H1 (cell line): Measurements from ENCODE around the gene C16orf89. TPM values are rescaled to one million over a fixed set of nuclear protein-coding genes. Genes with fewer than 3 reads are reported as not detected.
A peak's percentile ranks its signal among the peaks of the same experiment; 100 is the strongest.

ENCODE experiments used
- CTCF ChIA-PET: fragments of 300-600 bp; sonication (Branson Sonifier 250); formaldehyde crosslinking; loops from one replicate; lab custom pipeline; 2021; ENCODE audit not compliant: partially characterized antibody; lab: Charles Lee
- POLR2A ChIA-PET: fragments of 300-600 bp; sonication (Branson Sonifier 250); formaldehyde crosslinking; loops from one replicate; lab custom pipeline; 2021; ENCODE audit warnings: inconsistent platforms; ENCODE audit not compliant: partially characterized antibody; lab: Charles Lee
- DNase-seq, 2 experiments: peaks; one replicate each; pipeline versions ENCODE4 v3.0.0 to v3.0.0-alpha.2; 2010 to 2022; ENCODE audit warnings: low spot score in 2 of 2, low read depth in 1 of 2, mixed read lengths in 1 of 2
- FAIRE-seq: peaks from 2 replicates; lab custom pipeline; 2011; peaks lifted over from hg19 to GRCh38; lab: Jason Lieb, UNC
- H2AFZ ChIP-seq: 2 replicates; pipeline ENCODE4 v1.8.1; 2012; ENCODE audit warnings: low read length, inconsistent platforms
- H2AK5ac ChIP-seq: 2 replicates; pipeline ENCODE4 v1.6.1; 2013; ENCODE audit warnings: low read depth, low read length
- H2BK120ac ChIP-seq: replicated peaks from 2 replicates; pipeline ENCODE3; 2013; ENCODE audit warnings: low read depth, low read length, inconsistent platforms
- H2BK12ac ChIP-seq: 2 replicates; pipeline ENCODE4 v1.6.1; 2013; ENCODE audit warnings: low read depth, low read length
- H2BK15ac ChIP-seq: 2 replicates; pipeline ENCODE4 v1.6.1; 2013; ENCODE audit warnings: low read length
- H2BK20ac ChIP-seq: 2 replicates; pipeline ENCODE4 v1.6.1; 2013; ENCODE audit warnings: low read length
- H2BK5ac ChIP-seq: 2 replicates; pipeline ENCODE4 v1.6.1; 2013; ENCODE audit warnings: low read depth, low read length
- H3K14ac ChIP-seq: 2 replicates; pipeline ENCODE4 v1.6.1; 2013; ENCODE audit warnings: inconsistent platforms; ENCODE audit not compliant: insufficient read length
- H3K18ac ChIP-seq: 2 replicates; pipeline ENCODE4 v1.6.1; 2013; ENCODE audit warnings: low read length; ENCODE audit errors: extremely low read depth
- H3K23ac ChIP-seq: 2 replicates; pipeline ENCODE4 v1.6.1; 2013; ENCODE audit warnings: inconsistent platforms; ENCODE audit not compliant: insufficient read length
- H3K23me2 ChIP-seq: 2 replicates; pipeline ENCODE4 v1.6.1; 2013; ENCODE audit warnings: low read depth, low read length
- H3K27ac ChIP-seq: 2 replicates; pipeline ENCODE4 v1.6.1; 2011; ENCODE audit warnings: low read depth, low read length, inconsistent platforms
- H3K27me3 ChIP-seq, 4 experiments: replicated peaks in 1 of 4; 1 replicate in 1 of 4; 2 replicates in 3 of 4; pipeline versions ENCODE4 v1.6.1 to v1.8.1; 2011 to 2013; ENCODE audit warnings: low read length in 3 of 4, mild to moderate bottlenecking in 3 of 4, inconsistent platforms in 2 of 4, mixed read lengths in 2 of 4, moderate library complexity in 1 of 4; ENCODE audit not compliant: control insufficient read depth in 3 of 4, insufficient read depth in 3 of 4; ENCODE audit errors: extremely low read depth in 1 of 4
- H3K36me3 ChIP-seq, 4 experiments: 2 replicates each; pipeline versions ENCODE4 v1.6.1 to v1.8.1; 2011 to 2013; ENCODE audit warnings: mild to moderate bottlenecking in 4 of 4, low read length in 3 of 4, moderate library complexity in 2 of 4, control low read depth in 1 of 4, inconsistent platforms in 1 of 4; ENCODE audit not compliant: insufficient read depth in 4 of 4, control insufficient read depth in 2 of 4
- H3K4ac ChIP-seq: replicated peaks from 2 replicates; pipeline ENCODE3; 2013; ENCODE audit warnings: low read length, low read depth, mixed read lengths, inconsistent platforms; ENCODE audit not compliant: insufficient read length
- H3K4me1 ChIP-seq, 4 experiments: replicated peaks in 1 of 4; 1 replicate in 1 of 4; 2 replicates in 3 of 4; pipeline versions ENCODE4 v1.6.1 to v1.8.1; 2011 to 2013; ENCODE audit warnings: low read length in 3 of 4, inconsistent platforms in 2 of 4, mixed read lengths in 1 of 4; ENCODE audit not compliant: insufficient read depth in 4 of 4, control insufficient read depth in 3 of 4
- H3K4me2 ChIP-seq, 2 experiments: 2 replicates each; pipeline versions ENCODE4 v1.6.1 to v1.8.1; 2011 to 2013; ENCODE audit warnings: low read depth in 2 of 2, low read length in 2 of 2, control low read depth in 1 of 2, inconsistent platforms in 1 of 2, mild to moderate bottlenecking in 1 of 2; ENCODE audit not compliant: insufficient read depth in 1 of 2
- H3K4me3 ChIP-seq, 4 experiments: fragments of 200-600, 300-600 bp in 1 of 4; sonication (generic), shearing (Covaris generic), sonication (Bioruptor Twin) in 1 of 4; 2 replicates each; pipeline versions ENCODE4 v1.5.1 to v1.8.1; 2011 to 2016; ENCODE audit warnings: low read length in 4 of 4, low read depth in 3 of 4, control low read depth in 2 of 4, inconsistent platforms in 2 of 4, mild to moderate bottlenecking in 2 of 4, mixed read lengths in 1 of 4, moderate library complexity in 1 of 4; ENCODE audit not compliant: insufficient read depth in 2 of 4; ENCODE audit errors: extremely low read depth in 1 of 4
- H3K56ac ChIP-seq: replicated peaks from 2 replicates; pipeline ENCODE3; 2013; ENCODE audit warnings: low read depth, mild to moderate bottlenecking, mixed read lengths, low read length, inconsistent platforms; ENCODE audit not compliant: insufficient read length
- H3K79me1 ChIP-seq: 2 replicates; pipeline ENCODE4 v1.6.1; 2013; ENCODE audit warnings: low read depth, low read length, control low read depth
- H3K79me2 ChIP-seq, 2 experiments: 2 replicates each; pipeline versions ENCODE4 v1.6.1 to v1.8.1; 2012 to 2013; ENCODE audit warnings: low read length in 2 of 2, mild to moderate bottlenecking in 2 of 2, inconsistent platforms in 1 of 2; ENCODE audit not compliant: insufficient read depth in 2 of 2, control insufficient read depth in 1 of 2
- H3K9ac ChIP-seq, 4 experiments: replicated peaks in 1 of 4; 1 replicate in 1 of 4; 2 replicates in 3 of 4; pipeline versions ENCODE4 v1.6.1 to v1.8.1; 2011 to 2013; ENCODE audit warnings: low read depth in 3 of 4, low read length in 3 of 4, control low read depth in 2 of 4, mild to moderate bottlenecking in 2 of 4, moderate library complexity in 2 of 4, inconsistent platforms in 1 of 4; ENCODE audit errors: extremely low read depth in 1 of 4
- H3K9me3 ChIP-seq, 2 experiments: 2 replicates each; pipeline versions ENCODE4 v1.6.1 to v1.8.1; 2012 to 2013; ENCODE audit warnings: mild to moderate bottlenecking in 2 of 2, moderate library complexity in 2 of 2, control low read depth in 1 of 2, inconsistent platforms in 1 of 2, low read depth in 1 of 2, low read length in 1 of 2, mixed read lengths in 1 of 2; ENCODE audit not compliant: insufficient read depth in 2 of 2
- H4K20me1 ChIP-seq, 2 experiments: replicated peaks in 1 of 2; 2 replicates each; pipeline versions ENCODE3 to v1.8.1; 2011 to 2013; ENCODE audit warnings: inconsistent platforms in 2 of 2, low read length in 2 of 2, mild to moderate bottlenecking in 1 of 2; ENCODE audit not compliant: insufficient read depth in 2 of 2, control insufficient read depth in 1 of 2
- H4K5ac ChIP-seq: 2 replicates; pipeline ENCODE4 v1.6.1; 2013; ENCODE audit warnings: low read length, low read depth, mixed read lengths, inconsistent platforms; ENCODE audit not compliant: insufficient read length
- H4K8ac ChIP-seq: 2 replicates; pipeline ENCODE4 v1.8.0; 2013; ENCODE audit warnings: mild to moderate bottlenecking, moderate library complexity, low read length, inconsistent platforms; ENCODE audit not compliant: insufficient read depth; ENCODE audit errors: extremely low read depth
- H4K91ac ChIP-seq: replicated peaks from 2 replicates; pipeline ENCODE3; 2013; ENCODE audit warnings: low read length, mixed read lengths, inconsistent platforms; ENCODE audit not compliant: insufficient read length
- ASH2L ChIP-seq: fragments of 200-600, 300-600 bp; sonication (generic); IDR thresholded peaks from one replicate; pipeline ENCODE4 v1.7.1; 2017; ENCODE audit warnings: low read length
- ATF3 ChIP-seq: IDR thresholded peaks from 2 replicates; pipeline ENCODE4 v1.6.1; 2011; ENCODE audit warnings: low read depth, mild to moderate bottlenecking, low read length; ENCODE audit not compliant: insufficient read depth
- CBX5 ChIP-seq: fragments of 300-800, 300-1000 bp; sonication (generic); IDR thresholded peaks from 2 replicates; pipeline ENCODE4 v1.7.1; 2016; ENCODE audit warnings: antibody characterized with exemption, low read length, low read depth
- CBX8 ChIP-seq: fragments of 300-800, 300-1000 bp; sonication (generic); IDR thresholded peaks from 2 replicates; pipeline ENCODE4 v1.7.1; 2016; ENCODE audit warnings: low read depth, low read length, borderline replicate concordance
- FOSL1 ChIP-seq: IDR thresholded peaks from 2 replicates; pipeline ENCODE4 v1.6.1; 2011; ENCODE audit warnings: mild to moderate bottlenecking, low read depth, low read length, moderate library complexity; ENCODE audit not compliant: insufficient read depth
- MAX ChIP-seq: IDR thresholded peaks from 2 replicates; pipeline ENCODE4 v1.6.1; 2012; ENCODE audit warnings: inconsistent platforms
- SIX5 ChIP-seq: IDR thresholded peaks from 2 replicates; pipeline ENCODE4 v1.6.1; 2011; ENCODE audit warnings: mild to moderate bottlenecking, low read depth, low read length
- TAF7 ChIP-seq: optimal IDR thresholded peaks from 2 replicates; pipeline ENCODE3; 2011; ENCODE audit warnings: low read depth, mild to moderate bottlenecking, inconsistent platforms, low read length, moderate library complexity, borderline replicate concordance
- YY1 ChIP-seq: IDR thresholded peaks from 2 replicates; pipeline ENCODE4 v1.6.1; 2011; ENCODE audit warnings: low read depth, mild to moderate bottlenecking, low read length
- WGBS, 2 experiments: shearing (Covaris generic) in 1 of 2; methylation state at CpG; one replicate each; pipeline versions ENCODE4 v1.1.6 to v1.1.7; 2013 to 2015; ENCODE audit warnings: low lambda C conversion rate in 2 of 2, mixed read lengths in 2 of 2, inconsistent platforms in 1 of 2, low coverage in 1 of 2, missing lambda C conversion rate in 1 of 2; ENCODE audit not compliant: insufficient replicate concordance in 2 of 2, insufficient coverage in 1 of 2, insufficient read length in 1 of 2; ENCODE audit errors: extremely low coverage in 1 of 2, missing lambda C conversion rate in 1 of 2; 5-methylcytosine and 5-hydroxymethylcytosine counted together
- polyA plus RNA-seq, 7 experiments: library from polyadenylated mRNA; depleted of rRNA in 3 of 7; stranded (reverse) in 5 of 7; unstranded in 2 of 7; fragments of >200 nt in 5 of 7; fragments of 200-250 nt in 2 of 7; gene quantifications; 1 replicate in 5 of 7; 2 replicates in 1 of 7; 4 replicates in 1 of 7; pipeline versions ENCODE4 v1.2.1 to v1.2.3, GENCODE V29; 2011 to 2013; ENCODE audit warnings: missing spikeins in 2 of 7, mixed read lengths in 2 of 7
- total RNA-seq: library from RNA; stranded (reverse); fragmentation: NEBNext Ultra II Directional; extraction: Animal tissue kit (Norgen Biotek cat#: 25700); gene quantifications from 2 replicates; pipeline ENCODE4 v1.2.1, GENCODE V29; 2021
- TF ChIP-seq, protein P1 (sequence below), 3 experiments: IDR thresholded peaks; 1 replicate in 2 of 3; 2 replicates in 1 of 3; pipeline versions ENCODE4 v1.5.1 to v1.6.1; 2011; ENCODE audit warnings: low read length in 3 of 3, mild to moderate bottlenecking in 3 of 3, inconsistent platforms in 2 of 3, low read depth in 1 of 3, moderate library complexity in 1 of 3; ENCODE audit not compliant: insufficient read depth in 1 of 3; ENCODE audit errors: control extremely low read depth in 1 of 3

The C16orf89 gene
- total and polyA plus RNA-seq, 2 of the 8 experiments (the other 6 are each of a cell fraction or from before 2014, with no cell fraction given) = 6.7 to 9.9 TPM

- no peak overlapping the region for H2AFZ ChIP-seq
- CTCF ChIA-PET = interaction anchor here (0.6 to 1.0 kb wide), 2 partner anchors 17 to 215 kb away, joined by 3 read pairs; no protein-coding TSS in a partner anchor
- no peak for FAIRE-seq
- TF ChIP-seq, protein P1, sequence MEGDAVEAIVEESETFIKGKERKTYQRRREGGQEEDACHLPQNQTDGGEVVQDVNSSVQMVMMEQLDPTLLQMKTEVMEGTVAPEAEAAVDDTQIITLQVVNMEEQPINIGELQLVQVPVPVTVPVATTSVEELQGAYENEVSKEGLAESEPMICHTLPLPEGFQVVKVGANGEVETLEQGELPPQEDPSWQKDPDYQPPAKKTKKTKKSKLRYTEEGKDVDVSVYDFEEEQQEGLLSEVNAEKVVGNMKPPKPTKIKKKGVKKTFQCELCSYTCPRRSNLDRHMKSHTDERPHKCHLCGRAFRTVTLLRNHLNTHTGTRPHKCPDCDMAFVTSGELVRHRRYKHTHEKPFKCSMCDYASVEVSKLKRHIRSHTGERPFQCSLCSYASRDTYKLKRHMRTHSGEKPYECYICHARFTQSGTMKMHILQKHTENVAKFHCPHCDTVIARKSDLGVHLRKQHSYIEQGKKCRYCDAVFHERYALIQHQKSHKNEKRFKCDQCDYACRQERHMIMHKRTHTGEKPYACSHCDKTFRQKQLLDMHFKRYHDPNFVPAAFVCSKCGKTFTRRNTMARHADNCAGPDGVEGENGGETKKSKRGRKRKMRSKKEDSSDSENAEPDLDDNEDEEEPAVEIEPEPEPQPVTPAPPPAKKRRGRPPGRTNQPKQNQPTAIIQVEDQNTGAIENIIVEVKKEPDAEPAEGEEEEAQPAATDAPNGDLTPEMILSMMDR (IDR thresholded peaks at IDR 0.05; ENCODE audit: control extremely low read depth in 1 of 3, insufficient read depth in 1 of 3, low read depth in 1 of 3, low read length in 3 of 3) = no peak
- TF ChIP-seq MAX (no peak), FOSL1 (no peak), CBX5 (no peak), YY1 (no peak), ATF3 (no peak), CBX8 (no peak), TAF7 (no peak), SIX5 (no peak), ASH2L (no peak)
Observed at GRCh38 chr16:5008311-5008731, 57.4 kb downstream of the C16orf89 start.

More at GRCh38 chr16:5008311-5008731, 57.4 kb downstream of the C16orf89 start:
- H4K8ac ChIP-seq = peak overlapping the region; percentile 71
- H3K79me2 ChIP-seq = no peaks in the 10 kb centered on the region
- H2BK5ac ChIP-seq = no peak overlapping the region
- no peak overlapping the region for H3K23ac ChIP-seq
- H3K36me3 ChIP-seq = no peaks in the 10 kb centered on the region
- H3K4me3 ChIP-seq = no peak overlapping the region
- no peak overlapping the region for H4K91ac ChIP-seq
- 97% methylated on average over 13 of the region's 18 CpGs; no CpG with 5 or more reads in 1 of the 2 experiments for WGBS, 2 experiments
- H3K14ac ChIP-seq = no peak overlapping the region
- H3K79me1 ChIP-seq = no peaks in the 10 kb centered on the region; the same call in 1 of the 2 replicates
- no peak overlapping the region for H3K4me2 ChIP-seq
- no peak overlapping the region for H4K5ac ChIP-seq
- no peaks in the 10 kb centered on the region for H3K27me3 ChIP-seq
- no peak overlapping the region for H2AK5ac ChIP-seq
- H3K4ac ChIP-seq = no peak overlapping the region
- POLR2A ChIA-PET = interaction anchor here (0.8 kb wide), 1 partner anchor 34 kb away, joined by 3 read pairs; no protein-coding TSS in a partner anchor
- H2BK15ac ChIP-seq = no peak overlapping the region
- no peak overlapping the region for H2BK12ac ChIP-seq
- no peak for DNase-seq
- no peak overlapping the region for H2BK120ac ChIP-seq
- no peak overlapping the region for H3K9ac ChIP-seq
- no peaks in the 10 kb centered on the region for H3K23me2 ChIP-seq
- no peak overlapping the region for H2BK20ac ChIP-seq
- H3K18ac ChIP-seq = no peak overlapping the region
- H3K9me3 ChIP-seq = no peaks in the 10 kb centered on the region
- H4K20me1 ChIP-seq = no peaks in the 10 kb centered on the region
- H3K4me1 ChIP-seq = peaks cover 0 to 3% (median 0%) of the 10 kb centered on the region in 4 experiments; a peak in 2 of 7 replicates
- H3K56ac ChIP-seq = no peak overlapping the region
- no peak overlapping the region for H3K27ac ChIP-seq
